ENCODE data around the gene GIGYF2. TPM values are rescaled to one million over a fixed set of nuclear protein-coding genes. Genes with fewer than 3 reads are reported as not detected.
A peak's percentile ranks its signal among the peaks of the same experiment; 100 is the strongest.
"Not testable (repeated sequence)": the region's sequence is repeated elsewhere in the genome, so short reads cannot be mapped to it uniquely, and the experiment has no call there.

Gene GIGYF2
- total RNA-seq (2014; rRNA removed): 52.5 and 54.8 TPM in 2 replicates
- 19.9 TPM for polyA plus RNA-seq (2012)

- DNase-seq (ENCODE audit: low read depth): peak; percentile 96
Measured at GRCh38 chr2:232697059-232697806, at the start of gene GIGYF2. Gene GIGYF2 (plus strand): TSS chr2:232697331. CDS start chr2:232735198, 37,867 bp downstream.

DNA sequence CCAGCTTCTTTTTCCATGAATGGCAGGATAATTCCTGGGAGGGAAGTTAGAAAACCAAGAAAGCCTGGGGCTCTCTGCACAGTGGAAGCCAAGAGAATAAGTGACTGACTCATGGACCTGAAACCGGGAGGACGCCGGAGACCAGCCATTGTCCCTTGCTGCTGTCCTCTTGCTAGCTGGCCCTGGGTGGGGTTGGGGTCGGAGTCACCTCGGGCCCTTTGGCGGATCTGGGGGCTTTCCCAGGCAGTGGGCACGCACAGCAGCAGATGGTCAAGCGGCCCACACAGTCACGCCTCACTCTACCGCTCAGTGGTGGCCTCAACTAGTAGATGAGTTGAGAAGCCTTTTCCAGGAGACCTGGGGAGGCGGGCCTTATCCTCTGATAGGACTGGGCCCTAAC lies 48.1 kb upstream of the GIGYF2 start:
- DNase-seq (ENCODE audit: low read depth): no peak

DNA sequence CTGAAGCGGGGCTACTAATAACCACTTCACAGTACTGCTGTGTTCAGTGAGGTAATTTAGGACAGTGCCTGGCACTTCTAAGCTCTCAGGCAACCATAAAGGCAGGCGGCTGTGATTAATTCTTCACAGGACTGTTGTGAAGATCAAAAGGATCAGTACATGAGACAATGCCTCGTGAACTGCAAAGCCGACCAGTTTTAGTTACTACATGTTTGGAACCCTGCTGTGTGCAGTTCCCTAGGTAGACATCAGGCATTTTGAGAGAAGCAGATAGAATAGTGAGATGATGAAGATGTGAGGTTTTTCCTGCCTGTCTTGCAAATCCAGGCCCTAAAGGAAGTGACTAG lies 44.7 kb upstream of the GIGYF2 start:
- DNase-seq (ENCODE audit: low read depth): no peak

GRCh38 chr2:232653441-232653840 lies 43.7 kb upstream of the GIGYF2 start:
- no peak for DNase-seq (ENCODE audit: low read depth)

DNA sequence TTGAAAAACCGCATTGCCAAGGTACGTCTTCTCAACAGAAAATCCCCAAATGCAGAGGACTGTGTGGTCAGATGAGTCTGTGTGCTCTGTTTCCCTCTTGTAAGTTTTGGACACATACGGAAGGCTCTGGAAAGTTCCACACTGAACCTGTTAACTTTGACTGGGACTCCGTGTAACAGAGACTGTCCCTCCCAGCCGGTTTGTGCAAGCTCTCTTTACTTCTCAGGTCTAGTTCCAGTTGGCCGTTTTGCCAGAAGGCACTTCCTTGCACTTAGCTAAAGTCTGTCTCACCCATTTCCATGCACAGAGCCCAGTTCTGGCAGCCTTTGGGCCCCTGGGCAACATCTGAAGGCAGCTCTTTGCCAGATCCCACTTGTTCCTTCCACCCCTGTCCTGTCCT lies 41.7 kb upstream of the GIGYF2 start:
- DNase-seq (ENCODE audit: low read depth): no peak

DNA sequence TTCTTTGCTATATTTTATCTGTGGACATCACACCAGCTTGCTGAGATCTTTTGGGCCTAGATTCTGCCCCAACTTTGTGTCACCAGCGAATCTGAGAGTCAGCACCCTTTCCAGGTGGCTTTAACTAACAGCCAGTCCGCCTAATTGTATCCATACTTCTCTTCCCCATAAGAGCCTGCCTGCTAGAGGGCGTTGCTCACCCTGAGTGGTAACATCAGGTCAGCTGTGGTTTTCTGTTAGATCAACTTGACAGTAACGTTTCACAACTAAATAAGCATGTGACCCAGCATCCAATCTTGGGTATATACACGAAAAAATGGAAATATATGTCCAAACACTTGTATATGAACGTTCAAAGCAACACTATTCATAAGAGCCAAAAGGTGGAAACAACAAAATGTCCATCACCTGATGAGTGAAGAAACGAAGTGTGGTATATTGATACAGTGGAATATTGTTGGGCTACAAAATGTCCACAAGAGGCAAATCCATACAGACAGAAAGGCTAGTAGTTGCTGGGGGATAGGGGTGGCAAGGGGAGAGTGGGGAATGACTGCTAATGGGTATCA lies 38.8 kb upstream of the GIGYF2 start:
- peak; percentile 32 for DNase-seq (ENCODE audit: low read depth)

DNA sequence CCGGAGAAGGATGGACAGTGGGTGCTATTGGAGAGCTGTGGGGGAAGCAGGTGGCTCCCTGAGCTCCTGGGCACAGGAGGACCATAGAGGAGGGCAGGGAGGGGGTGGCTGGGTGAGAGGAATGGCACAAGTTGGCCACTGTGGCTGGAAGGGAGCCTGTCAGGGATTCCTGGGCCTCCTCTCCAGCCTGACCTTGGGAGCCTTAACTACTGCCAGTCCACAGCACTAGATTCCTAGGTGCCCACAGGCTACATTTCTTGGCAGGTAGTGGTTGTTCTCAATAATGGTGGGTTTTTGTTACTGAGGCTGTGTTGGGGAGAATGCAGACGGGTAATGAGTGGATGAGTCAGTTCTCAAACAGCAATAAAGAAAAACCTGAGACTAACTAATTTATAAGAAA lies 37.8 kb upstream of the GIGYF2 start:
- no peak for DNase-seq (ENCODE audit: low read depth)

- no peak for DNase-seq (ENCODE audit: low read depth)
Measured at GRCh38 chr2:232662486-232663260, 34.5 kb upstream of the GIGYF2 start.

- no peak for DNase-seq (ENCODE audit: low read depth)
Measured at GRCh38 chr2:232666051-232666805, 30.9 kb upstream of the GIGYF2 start.

DNA sequence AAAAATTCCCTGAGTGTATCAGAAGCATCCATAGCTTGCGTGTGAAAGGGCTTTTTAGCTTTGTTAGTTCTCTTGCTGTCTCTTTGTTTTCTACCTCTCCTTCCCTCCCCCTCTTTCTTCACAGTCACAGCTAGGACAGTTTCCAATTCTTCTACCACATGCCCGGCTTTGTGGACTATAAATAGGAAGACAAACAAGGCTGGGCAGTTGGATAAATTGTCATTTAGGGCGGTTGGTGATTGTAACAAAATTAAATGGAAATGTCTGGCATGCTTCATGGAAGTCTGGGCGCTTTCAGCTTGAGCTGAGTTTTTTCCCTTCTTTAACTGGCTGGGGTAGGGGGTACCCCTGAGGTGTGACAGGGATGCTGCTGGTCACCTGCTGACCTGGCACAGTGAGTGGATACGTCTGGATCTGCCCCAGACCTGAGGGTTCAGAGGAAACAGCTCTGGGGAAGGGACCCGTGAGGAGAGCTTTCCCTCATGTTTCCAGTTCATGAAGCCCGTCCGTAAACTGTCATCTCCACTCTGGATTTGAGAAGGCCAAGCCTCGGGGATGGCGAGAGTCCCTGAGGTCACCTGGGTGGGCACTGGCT lies 29.0 kb upstream of the GIGYF2 start:
- no peak for DNase-seq (ENCODE audit: low read depth)

GRCh38 chr2:232668805-232669444 lies 28.2 kb upstream of the GIGYF2 start:
- no peak for DNase-seq (ENCODE audit: low read depth)

DNA sequence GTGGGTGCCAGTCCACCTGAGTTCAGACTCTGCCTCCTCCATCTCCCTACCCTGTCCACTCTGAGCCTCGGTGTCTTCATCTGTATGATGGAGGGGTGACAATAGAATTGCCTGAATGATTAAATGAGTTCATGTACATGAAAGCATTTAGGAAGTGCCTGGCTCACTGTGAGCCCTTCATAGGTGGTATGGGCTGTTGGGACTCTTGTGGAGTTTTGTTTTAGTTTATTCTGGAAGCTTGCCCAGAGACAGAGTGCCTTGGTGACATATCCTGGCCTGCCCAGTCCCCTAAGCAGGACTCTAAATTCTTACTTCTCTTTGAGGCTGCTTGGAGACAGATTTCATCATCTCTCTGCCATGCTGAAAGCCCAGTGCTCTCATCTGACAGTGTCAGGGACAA lies 24.5 kb upstream of the GIGYF2 start:
- DNase-seq (ENCODE audit: low read depth): no peak

- no peak for DNase-seq (ENCODE audit: low read depth)
Measured at GRCh38 chr2:232674491-232674890, 22.6 kb upstream of the GIGYF2 start.

GRCh38 chr2:232675381-232675780 lies 21.8 kb upstream of the GIGYF2 start:
- no peak for DNase-seq (ENCODE audit: low read depth)

DNA sequence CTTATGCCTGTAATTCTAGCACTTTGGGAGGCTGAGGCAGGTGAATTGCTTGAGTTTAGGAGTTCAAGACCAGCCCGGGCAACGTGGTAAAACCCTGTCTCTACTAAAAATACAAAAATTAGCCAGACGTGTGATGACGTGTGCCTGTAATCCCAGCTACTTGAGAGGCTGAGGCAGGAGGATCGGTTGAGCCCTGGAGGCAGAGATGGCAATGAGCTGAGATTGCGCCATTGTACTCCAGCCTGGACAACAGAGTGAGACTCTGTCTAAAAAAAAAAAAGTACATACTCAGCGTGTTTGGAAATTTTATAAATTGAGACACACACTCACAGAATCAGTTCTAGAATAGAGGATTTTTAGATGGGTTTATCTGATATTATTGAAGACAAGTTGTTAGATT lies 17.1 kb upstream of the GIGYF2 start:
- no peak for DNase-seq (ENCODE audit: low read depth)

DNA sequence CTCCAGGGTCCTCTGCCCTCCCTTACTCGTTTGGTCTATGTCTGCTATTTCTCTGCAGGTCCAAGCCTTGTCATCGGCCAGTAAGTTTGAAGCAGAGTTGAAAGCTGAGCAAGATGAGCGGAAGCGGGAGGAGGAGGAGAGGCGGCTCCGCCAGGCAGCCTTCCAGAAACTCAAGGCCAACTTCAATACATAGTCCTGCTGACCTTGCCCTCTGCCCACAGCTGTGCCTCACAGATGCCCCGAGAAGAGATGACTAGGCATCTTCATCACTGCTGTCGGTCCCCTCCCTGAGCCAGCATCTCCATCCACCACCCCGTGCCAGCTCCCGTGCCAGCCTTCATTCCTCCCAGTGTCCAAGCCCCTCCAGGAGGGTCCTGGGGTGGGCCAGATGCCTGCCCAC lies 15.6 kb upstream of the GIGYF2 start:
- no peak for DNase-seq (ENCODE audit: low read depth)

DNA sequence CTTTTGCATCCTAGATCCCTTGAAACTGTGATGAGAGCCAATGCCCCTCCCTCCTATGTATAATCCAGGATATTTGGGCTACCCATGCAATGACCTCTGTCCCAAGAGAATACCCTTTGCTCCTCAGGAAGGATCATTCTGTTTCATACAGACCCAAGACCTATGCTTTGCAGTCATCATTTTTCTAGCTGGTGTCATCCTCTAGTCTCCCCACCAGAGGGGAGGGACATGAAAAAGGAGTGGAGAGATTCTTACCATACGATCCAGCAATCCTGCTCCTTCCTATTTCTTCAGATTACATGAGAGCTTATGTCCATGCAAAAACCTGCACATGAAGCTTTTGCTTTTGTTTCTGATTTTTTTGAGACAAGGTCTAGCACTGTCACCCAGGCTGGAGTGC lies 13.8 kb upstream of the GIGYF2 start:
- DNase-seq (ENCODE audit: low read depth): no peak

GRCh38 chr2:232685391-232685790 lies 11.7 kb upstream of the GIGYF2 start:
- DNase-seq (ENCODE audit: low read depth): not testable (repeated sequence)

- peak; percentile 80 for DNase-seq (ENCODE audit: low read depth)
Measured at GRCh38 chr2:232687382-232688160, 9.6 kb upstream of the GIGYF2 start.

DNA sequence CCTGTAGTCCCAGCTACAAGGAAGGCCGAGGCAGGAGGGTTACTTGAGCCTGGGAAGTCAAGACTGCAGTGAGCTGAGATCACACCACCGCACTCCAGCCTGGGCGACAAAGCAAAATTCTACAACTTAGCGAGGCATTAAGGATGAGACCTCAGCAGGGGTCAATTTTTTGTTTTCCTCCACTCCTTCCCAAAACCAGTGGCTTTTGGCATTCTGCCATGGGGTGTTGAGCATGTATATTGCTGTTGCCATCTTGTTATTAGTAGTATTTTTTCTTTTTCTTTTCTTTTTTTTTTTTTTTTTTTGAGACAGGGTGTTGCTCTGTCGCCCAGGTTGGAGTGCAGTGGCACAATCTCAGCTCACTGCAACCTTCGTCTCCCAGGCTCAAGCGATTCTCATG lies 8.9 kb upstream of the GIGYF2 start:
- DNase-seq (ENCODE audit: low read depth): no peak

Measured in LHCN-M2 (cell line).